ENCODE results near the gene SETD4. TPM values are rescaled to one million over a fixed set of nuclear protein-coding genes. Genes with fewer than 3 reads are reported as not detected.

SETD4 gene
- total and polyA plus RNA-seq, 2 of the 8 experiments (the other 6 are each of a cell fraction or from before 2014, with no cell fraction given): 20.1 to 46.6 TPM

DNA sequence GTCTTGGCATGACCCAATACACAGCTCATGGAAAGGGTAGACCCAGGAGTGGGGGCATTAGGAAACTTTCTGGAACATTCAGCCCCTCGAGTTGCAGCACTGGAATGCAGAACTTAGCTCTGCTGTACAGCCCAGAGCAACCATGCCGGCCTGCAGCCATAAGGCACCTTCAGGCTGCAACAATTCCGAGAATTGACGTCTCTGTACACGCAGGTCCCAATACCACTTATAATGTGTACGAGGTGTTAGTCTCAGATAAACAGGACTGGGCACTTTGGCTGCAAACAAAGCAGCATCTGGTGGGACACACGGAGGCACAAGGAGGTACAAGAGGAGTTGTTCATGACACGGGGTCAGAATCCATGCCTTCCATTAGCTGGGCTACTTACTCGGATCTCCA, 17.4 kb upstream of the SETD4 start:
- Histone ChIP-seq H3K4ac (replicated peaks; ENCODE audit: insufficient read length, low read depth, low read length) (no peak overlapping the region), H3K9me3 (ENCODE audit: insufficient read depth in 2 of 2, low read depth in 1 of 2, low read length in 1 of 2) (no peaks in the 10 kb centered on the region), H3K9ac (replicated peaks in 1 of 4; ENCODE audit: extremely low read depth in 1 of 4, low read depth in 3 of 4, low read length in 3 of 4) (no peak overlapping the region), H4K91ac (replicated peaks; ENCODE audit: insufficient read length, low read length) (peak overlapping the region; percentile 25), H2BK120ac (replicated peaks; ENCODE audit: low read depth, low read length) (no peak overlapping the region), H3K27me3 (replicated peaks in 1 of 4; ENCODE audit: control insufficient read depth in 3 of 4, extremely low read depth in 1 of 4, insufficient read depth in 3 of 4, low read length in 3 of 4) (no peaks in the 10 kb centered on the region; a peak in 1 of 7 replicates), H3K4me3 (ENCODE audit: extremely low read depth in 1 of 4, insufficient read depth in 2 of 4, low read depth in 3 of 4, low read length in 4 of 4) (no peak overlapping the region), H2BK20ac (ENCODE audit: low read length) (no peak overlapping the region), H3K18ac (ENCODE audit: extremely low read depth, low read length) (no peak overlapping the region), H3K4me2 (ENCODE audit: insufficient read depth in 1 of 2, low read depth in 2 of 2, low read length in 2 of 2) (no peak overlapping the region), H3K4me1 (replicated peaks in 1 of 4; ENCODE audit: control insufficient read depth in 3 of 4, insufficient read depth in 4 of 4, low read length in 3 of 4) (peaks cover 0 to 6% (median 4%) of the 10 kb centered on the region in 4 experiments; a peak in 5 of 7 replicates), H4K8ac (ENCODE audit: extremely low read depth, insufficient read depth, low read length) (no peak overlapping the region), H3K79me2 (ENCODE audit: control insufficient read depth in 1 of 2, insufficient read depth in 2 of 2, low read length in 2 of 2) (no peaks in the 10 kb centered on the region), H2AFZ (ENCODE audit: low read length) (no peak overlapping the region), H3K36me3 (ENCODE audit: control insufficient read depth in 2 of 4, insufficient read depth in 4 of 4, low read length in 3 of 4) (no peaks in the 10 kb centered on the region; a peak in 1 of 8 replicates), H4K5ac (ENCODE audit: insufficient read length, low read depth, low read length) (no peak overlapping the region), H3K56ac (replicated peaks; ENCODE audit: insufficient read length, low read depth, low read length) (no peak overlapping the region), H2BK12ac (ENCODE audit: low read depth, low read length) (no peak overlapping the region), H2BK15ac (ENCODE audit: low read length) (no peak overlapping the region), H2BK5ac (ENCODE audit: low read depth, low read length) (no peak overlapping the region), H3K23me2 (ENCODE audit: low read depth, low read length) (no peaks in the 10 kb centered on the region), H2AK5ac (ENCODE audit: low read depth, low read length) (no peak overlapping the region), H3K14ac (ENCODE audit: insufficient read length) (no peak overlapping the region), H3K23ac (ENCODE audit: insufficient read length) (no peak overlapping the region), H3K79me1 (ENCODE audit: low read depth, low read length) (no peaks in the 10 kb centered on the region), H4K20me1 (replicated peaks in 1 of 2; ENCODE audit: control insufficient read depth in 1 of 2, insufficient read depth in 2 of 2, low read length in 2 of 2) (no peaks in the 10 kb centered on the region), H3K27ac (ENCODE audit: low read depth, low read length) (no peak overlapping the region)
- no peak for TF ChIP-seq EGR1 (IDR thresholded peaks at IDR 0.05; ENCODE audit: borderline replicate concordance, low read depth, low read length)
- 85% methylated on average over 9 of the region's 9 CpGs; no CpG with 5 or more reads in 1 of the 2 experiments for WGBS, 2 experiments (ENCODE audit: extremely low coverage in 1 of 2, insufficient coverage in 1 of 2, insufficient read length in 1 of 2, insufficient replicate concordance in 2 of 2, low coverage in 1 of 2, low lambda C conversion rate in 2 of 2, missing lambda C conversion rate in 1 of 2)
- DNase-seq (ENCODE audit: low read depth in 1 of 2, low spot score in 2 of 2) (no peak), FAIRE-seq (no peak)
- ChIA-PET CTCF (ENCODE audit: partially characterized antibody) (interaction anchor here (1.0 to 4.1 kb wide), 6 partner anchors 9 to 35 kb away, joined by 3 to 15 read pairs (median 7); no protein-coding TSS in a partner anchor), POLR2A (ENCODE audit: partially characterized antibody) (interaction anchor here (0.6 to 1.5 kb wide), 3 partner anchors 10 to 36 kb away, joined by 3 to 5 read pairs (median 3); no protein-coding TSS in a partner anchor)
